ENCODE measurements around the gene DRICH1.
"Not testable (repeated sequence)": the region's sequence is repeated elsewhere in the genome, so short reads cannot be mapped to it uniquely, and the experiment has no call there.

GRCh38 chr22:23627401-23628055 is 4.6 kb downstream of the DRICH1 start:
- not testable (repeated sequence) for TF ChIP-seq ZBTB1 (CRISPR knock-in tag; IDR thresholded peaks at IDR 0.05; ENCODE audit: borderline replicate concordance); KDM2A (CRISPR knock-in tag; IDR thresholded peaks at IDR 0.05; ENCODE audit: borderline replicate concordance, low read depth); CREB3 (CRISPR knock-in tag; IDR thresholded peaks at IDR 0.05); HMGXB4 (CRISPR knock-in tag; IDR thresholded peaks at IDR 0.05; ENCODE audit: borderline replicate concordance in 1 of 2, low read depth in 1 of 2); POGZ (CRISPR knock-in tag; IDR thresholded peaks at IDR 0.05); PHF8 (CRISPR knock-in tag; IDR thresholded peaks at IDR 0.05); GATAD2A (CRISPR knock-in tag; IDR thresholded peaks at IDR 0.05)
- TF ChIP-seq CTCF (CRISPR knock-in tag; IDR thresholded peaks at IDR 0.05) (peak; percentile 89), ZNF431 (CRISPR knock-in tag; IDR thresholded peaks at IDR 0.05; ENCODE audit: borderline replicate concordance, low read depth) (0 out of 2 replicates have a peak, but pooled peaks have one; percentile 15)
